SK-N-SH (cell line): ENCODE data around the gene LEKR1. TPM values are rescaled to one million over a fixed set of nuclear protein-coding genes. Genes with fewer than 3 reads are reported as not detected.

ENCODE experiments used
- CTCF ChIA-PET: fragments of 300-600, 350-600 bp; formaldehyde crosslinking; extraction: SDS; loops from one replicate; lab custom pipeline; 2021; lab: Yijun Ruan, JAX
- POLR2A ChIA-PET: fragments of 350-600 bp; sonication (Branson Sonifier 250); formaldehyde crosslinking; extraction: SDS; loops from one replicate; lab custom pipeline; 2020; ENCODE audit warnings: antibody characterized with exemption, inconsistent platforms; lab: Yijun Ruan, JAX
- DNase-seq: peaks from one replicate; pipeline ENCODE4 v3.0.0; 2012
- H2AFZ ChIP-seq: fragments of 200-600 bp; sonication (generic); 2 replicates; pipeline ENCODE4 v1.8.1; 2016; ENCODE audit warnings: antibody characterized with exemption, mild to moderate bottlenecking, low read depth
- H3F3A ChIP-seq: fragments of 200-600 bp; sonication (generic); replicated peaks from 2 replicates; pipeline ENCODE3; 2016; ENCODE audit warnings: antibody characterized with exemption, mild to moderate bottlenecking; ENCODE audit not compliant: insufficient read depth
- H3K27ac ChIP-seq, 2 experiments: fragments of 200-500 bp in 1 of 2; fragments of 200-600 bp in 1 of 2; sonication (Bioruptor generic) in 1 of 2; sonication (generic), shearing (Covaris generic) in 1 of 2; 2 replicates each; pipeline versions ENCODE4 v1.5.1 to v1.6.1; 2014 to 2016; ENCODE audit warnings: low read depth in 2 of 2, inconsistent platforms in 1 of 2, low read length in 1 of 2, mild to moderate bottlenecking in 1 of 2, mixed read lengths in 1 of 2
- H3K27me3 ChIP-seq: fragments of 200-600 bp; sonication (generic), shearing (Covaris generic); 2 replicates; pipeline ENCODE4 v1.6.1; 2016; ENCODE audit warnings: mixed run types; ENCODE audit not compliant: insufficient read depth
- H3K36me3 ChIP-seq, 2 experiments: fragments of 200-500 bp in 1 of 2; fragments of 200-600 bp in 1 of 2; sonication (Bioruptor generic) in 1 of 2; sonication (generic) in 1 of 2; replicated peaks in 1 of 2; 2 replicates each; pipeline versions ENCODE3 to v1.5.1; 2014 to 2016; ENCODE audit warnings: low read length in 1 of 2, mild to moderate bottlenecking in 1 of 2; ENCODE audit not compliant: insufficient read depth in 2 of 2, control insufficient read depth in 1 of 2
- H3K4me1 ChIP-seq, 2 experiments: fragments of 200-500 bp in 1 of 2; fragments of 200-600 bp in 1 of 2; sonication (Bioruptor generic) in 1 of 2; sonication (generic), shearing (Covaris generic) in 1 of 2; 2 replicates each; pipeline versions ENCODE4 v1.5.1 to v1.6.1; 2014 to 2016; ENCODE audit warnings: low read depth in 1 of 2, low read length in 1 of 2, mixed run types in 1 of 2; ENCODE audit not compliant: insufficient read depth in 2 of 2, control insufficient read depth in 1 of 2
- H3K4me2 ChIP-seq: fragments of 200-600 bp; sonication (generic), shearing (Covaris generic); 2 replicates; pipeline ENCODE4 v1.6.1; 2017; ENCODE audit warnings: mixed run types
- H3K4me3 ChIP-seq, 2 experiments: fragments of 200-500 bp in 1 of 2; fragments of 200-600 bp in 1 of 2; sonication (Bioruptor generic) in 1 of 2; sonication (generic), shearing (Covaris generic) in 1 of 2; 2 replicates each; pipeline versions ENCODE4 v1.5.1 to v1.8.1; 2014 to 2016; ENCODE audit warnings: low read depth in 2 of 2, inconsistent platforms in 1 of 2, low read length in 1 of 2, mild to moderate bottlenecking in 1 of 2, mixed read lengths in 1 of 2, moderate library complexity in 1 of 2
- H3K79me2 ChIP-seq: fragments of 200-600 bp; sonication (generic); 2 replicates; pipeline ENCODE4 v1.8.1; 2017; ENCODE audit warnings: mild to moderate bottlenecking; ENCODE audit not compliant: insufficient read depth
- H3K9ac ChIP-seq: fragments of 200-600 bp; sonication (generic); 2 replicates; pipeline ENCODE4 v1.6.1; 2017; ENCODE audit warnings: mixed run types
- H3K9me2 ChIP-seq: fragments of 200-600 bp; sonication (generic); 2 replicates; pipeline ENCODE4 v1.6.1; 2017; ENCODE audit warnings: mixed run types
- H3K9me3 ChIP-seq: fragments of 200-600 bp; sonication (generic); 2 replicates; pipeline ENCODE4 v1.6.1; 2017; ENCODE audit warnings: mixed run types, mild to moderate bottlenecking, moderate library complexity
- H4K20me1 ChIP-seq: fragments of 200-600 bp; sonication (generic); 2 replicates; pipeline ENCODE4 v1.6.1; 2017; ENCODE audit warnings: mild to moderate bottlenecking, mixed run types; ENCODE audit not compliant: insufficient read depth
- ELF1 ChIP-seq: IDR thresholded peaks from 2 replicates; pipeline ENCODE4 v1.4.0; 2012
- FOSL2 ChIP-seq: IDR thresholded peaks from 2 replicates; pipeline ENCODE4 v1.4.0; 2012; ENCODE audit warnings: low read depth, mild to moderate bottlenecking, moderate library complexity, borderline replicate concordance
- FOXM1 ChIP-seq: IDR thresholded peaks from 2 replicates; pipeline ENCODE4 v1.4.0; 2012; ENCODE audit warnings: low read depth, mild to moderate bottlenecking
- GABPA ChIP-seq: IDR thresholded peaks from 2 replicates; pipeline ENCODE4 v1.4.0; 2012; ENCODE audit warnings: low read depth, mild to moderate bottlenecking
- GATA2 ChIP-seq: sonication (generic); formaldehyde crosslinking; IDR thresholded peaks from 2 replicates; pipeline ENCODE4 v1.5.0; 2020; ENCODE audit warnings: mild to moderate bottlenecking, missing genetic modification reagents
- MEF2A ChIP-seq: IDR thresholded peaks from 2 replicates; pipeline ENCODE4 v1.4.0; 2012; ENCODE audit warnings: low read depth, borderline replicate concordance
- NFIC ChIP-seq: IDR thresholded peaks from 2 replicates; pipeline ENCODE4 v1.4.0; 2012; ENCODE audit warnings: borderline replicate concordance
- NRF1 ChIP-seq: IDR thresholded peaks from 2 replicates; pipeline ENCODE4 v1.6.1; 2012; ENCODE audit warnings: low read depth, mild to moderate bottlenecking, low read length
- POLR2AphosphoS5 ChIP-seq: IDR thresholded peaks from 2 replicates; pipeline ENCODE4 v1.6.1; 2012; ENCODE audit warnings: low read depth, low read length
- RCOR1 ChIP-seq: fragments of 150-350 bp; IDR thresholded peaks from 2 replicates; pipeline ENCODE4 v1.6.1; 2017; ENCODE audit warnings: antibody characterized with exemption, low read length
- RFX5 ChIP-seq: IDR thresholded peaks from 2 replicates; pipeline ENCODE4 v1.6.1; 2012; ENCODE audit warnings: mild to moderate bottlenecking, improper control_type of control experiment, low read length
- RXRA ChIP-seq: IDR thresholded peaks from 2 replicates; pipeline ENCODE4 v1.4.0; 2012; ENCODE audit warnings: low read depth, mild to moderate bottlenecking, borderline replicate concordance
- SIN3A ChIP-seq: IDR thresholded peaks from 2 replicates; pipeline ENCODE4 v1.6.1; 2012; ENCODE audit warnings: low read depth, mild to moderate bottlenecking, low read length, moderate library complexity, borderline replicate concordance
- SMC3 ChIP-seq: IDR thresholded peaks from 2 replicates; pipeline ENCODE4 v1.6.1; 2012; ENCODE audit warnings: low read depth, low read length, improper control_type of control experiment
- TAF1 ChIP-seq: IDR thresholded peaks from 2 replicates; pipeline ENCODE4 v1.6.1; 2012; ENCODE audit warnings: low read depth, mild to moderate bottlenecking, low read length, moderate library complexity, borderline replicate concordance
- USF2 ChIP-seq: fragments of 150-350 bp; IDR thresholded peaks from 2 replicates; pipeline ENCODE4 v1.6.1; 2017; ENCODE audit warnings: antibody characterized with exemption, low read length, low read depth, borderline replicate concordance
- YY1 ChIP-seq: IDR thresholded peaks from 2 replicates; pipeline ENCODE4 v1.4.0; 2012; ENCODE audit warnings: low read depth, mild to moderate bottlenecking
- ZBTB33 ChIP-seq: IDR thresholded peaks from 2 replicates; pipeline ENCODE4 v1.4.0; 2012; ENCODE audit warnings: low read depth, borderline replicate concordance
- WGBS: methylation state at CpG from one replicate; pipeline ENCODE4 v1.1.6; 2017; ENCODE audit warnings: low lambda C conversion rate; 5-methylcytosine and 5-hydroxymethylcytosine counted together
- polyA plus RNA-seq, 3 experiments: library from polyadenylated mRNA; depleted of rRNA; stranded (reverse); fragments of >200 nt; gene quantifications; 2 replicates each; pipeline ENCODE4 v1.2.3, GENCODE V29; 2012
- TF ChIP-seq, protein P1 (sequence below): IDR thresholded peaks from 2 replicates; pipeline ENCODE4 v1.4.0; 2012; ENCODE audit warnings: low read depth, borderline replicate concordance
- TF ChIP-seq, protein P2 (sequence below): IDR thresholded peaks from 2 replicates; pipeline ENCODE4; 2012
- TF ChIP-seq, protein P3 (sequence below): IDR thresholded peaks from 2 replicates; pipeline ENCODE4 v1.4.0; 2012; ENCODE audit warnings: low read depth
- TF ChIP-seq, protein P4 (sequence below): fragments of 200-600 bp; sonication (generic); IDR thresholded peaks from 2 replicates; pipeline ENCODE4 v1.6.1; 2017; ENCODE audit warnings: antibody characterized with exemption, mild to moderate bottlenecking, moderate library complexity

LEKR1 gene
- polyA plus RNA-seq, 1 of the 3 experiments (the other 2 are of a cell fraction) = 0.30 TPM

DNA sequence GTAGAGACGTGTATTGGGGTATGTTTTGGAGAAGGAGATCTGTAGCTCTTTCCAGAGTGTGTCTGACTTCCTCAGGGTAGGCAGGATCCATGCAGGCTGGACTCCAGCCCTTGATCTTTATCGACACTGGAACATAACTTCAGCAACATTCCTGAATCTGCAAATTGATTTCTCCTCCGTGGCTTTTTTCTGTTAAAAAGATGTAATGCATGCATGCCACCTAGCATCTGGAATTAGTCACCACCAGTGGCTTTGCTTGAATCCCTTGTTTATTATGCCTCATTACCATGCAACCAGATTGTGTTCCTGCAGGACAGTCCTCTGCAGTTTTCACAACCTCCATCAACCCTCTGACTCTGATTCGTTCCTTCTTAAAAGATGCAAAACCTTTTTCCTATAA lies 247.7 kb downstream of the LEKR1 start (continued):
- TF ChIP-seq ZBTB33 (no peak), ELF1 (no peak), FOXM1 (no peak), GATA2 (CRISPR knock-in tag) (peak; percentile 62; the same call in 1 of the 2 replicates), RXRA (no peak), RFX5 (no peak), FOSL2 (no peak), NRF1 (no peak), POLR2AphosphoS5 (no peak), GABPA (no peak)
- TF ChIP-seq, protein P1, sequence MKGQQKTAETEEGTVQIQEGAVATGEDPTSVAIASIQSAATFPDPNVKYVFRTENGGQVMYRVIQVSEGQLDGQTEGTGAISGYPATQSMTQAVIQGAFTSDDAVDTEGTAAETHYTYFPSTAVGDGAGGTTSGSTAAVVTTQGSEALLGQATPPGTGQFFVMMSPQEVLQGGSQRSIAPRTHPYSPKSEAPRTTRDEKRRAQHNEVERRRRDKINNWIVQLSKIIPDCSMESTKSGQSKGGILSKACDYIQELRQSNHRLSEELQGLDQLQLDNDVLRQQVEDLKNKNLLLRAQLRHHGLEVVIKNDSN = no peak
- TF ChIP-seq, protein P2, sequence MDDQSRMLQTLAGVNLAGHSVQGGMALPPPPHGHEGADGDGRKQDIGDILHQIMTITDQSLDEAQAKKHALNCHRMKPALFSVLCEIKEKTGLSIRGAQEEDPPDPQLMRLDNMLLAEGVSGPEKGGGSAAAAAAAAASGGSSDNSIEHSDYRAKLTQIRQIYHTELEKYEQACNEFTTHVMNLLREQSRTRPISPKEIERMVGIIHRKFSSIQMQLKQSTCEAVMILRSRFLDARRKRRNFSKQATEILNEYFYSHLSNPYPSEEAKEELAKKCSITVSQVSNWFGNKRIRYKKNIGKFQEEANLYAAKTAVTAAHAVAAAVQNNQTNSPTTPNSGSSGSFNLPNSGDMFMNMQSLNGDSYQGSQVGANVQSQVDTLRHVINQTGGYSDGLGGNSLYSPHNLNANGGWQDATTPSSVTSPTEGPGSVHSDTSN = no peak
- TF ChIP-seq, protein P3, sequence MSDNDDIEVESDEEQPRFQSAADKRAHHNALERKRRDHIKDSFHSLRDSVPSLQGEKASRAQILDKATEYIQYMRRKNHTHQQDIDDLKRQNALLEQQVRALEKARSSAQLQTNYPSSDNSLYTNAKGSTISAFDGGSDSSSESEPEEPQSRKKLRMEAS = no peak

DNA sequence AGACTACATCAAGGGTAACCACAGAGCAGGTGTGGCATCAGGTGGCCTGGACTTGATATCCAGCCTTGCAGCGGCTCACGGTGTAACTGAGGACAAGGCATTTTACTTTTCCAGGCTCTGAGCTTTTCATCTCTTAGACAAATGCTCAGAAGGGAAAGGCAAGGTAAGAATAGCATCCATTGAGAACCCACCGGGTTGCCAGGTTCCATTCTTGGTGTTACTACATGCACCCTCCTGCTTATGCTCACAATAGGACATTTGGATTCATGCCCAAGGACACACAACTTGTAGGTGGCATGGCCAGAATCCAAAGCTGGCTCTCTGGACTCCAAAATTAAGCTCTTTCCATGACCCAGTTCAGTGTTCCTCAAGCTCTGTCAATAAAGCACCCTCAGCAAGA lies 248.3 kb downstream of the LEKR1 start:
- Histone ChIP-seq H3K27me3 (no peaks in the 10 kb centered on the region), H3K4me2 (no peak overlapping the region), H4K20me1 (no peaks in the 10 kb centered on the region), H3K79me2 (no peaks in the 10 kb centered on the region), H3K4me3 (no peak overlapping the region), H3K9me2 (no peaks in the 10 kb centered on the region), H3K9me3 (no peaks in the 10 kb centered on the region), H3K27ac (no peak overlapping the region), H3K4me1 (peaks cover 16 to 21% of the 10 kb centered on the region in 2 experiments; a peak in 2 of 4 replicates), H2AFZ (no peak overlapping the region), H3K9ac (no peak overlapping the region), H3F3A (peaks cover 6% of the 10 kb centered on the region), H3K36me3 (no peaks in the 10 kb centered on the region)
- DNase-seq = no peak
- POLR2A ChIA-PET = no interaction called here
- CTCF ChIA-PET = interaction anchor here (0.5 to 2.2 kb wide), 3 partner anchors 64 to 401 kb away, joined by 3 to 5 read pairs (median 3); no protein-coding TSS in a partner anchor
- 98% methylated on average over 3 of the region's 3 CpGs for WGBS
- TF ChIP-seq, protein P4, sequence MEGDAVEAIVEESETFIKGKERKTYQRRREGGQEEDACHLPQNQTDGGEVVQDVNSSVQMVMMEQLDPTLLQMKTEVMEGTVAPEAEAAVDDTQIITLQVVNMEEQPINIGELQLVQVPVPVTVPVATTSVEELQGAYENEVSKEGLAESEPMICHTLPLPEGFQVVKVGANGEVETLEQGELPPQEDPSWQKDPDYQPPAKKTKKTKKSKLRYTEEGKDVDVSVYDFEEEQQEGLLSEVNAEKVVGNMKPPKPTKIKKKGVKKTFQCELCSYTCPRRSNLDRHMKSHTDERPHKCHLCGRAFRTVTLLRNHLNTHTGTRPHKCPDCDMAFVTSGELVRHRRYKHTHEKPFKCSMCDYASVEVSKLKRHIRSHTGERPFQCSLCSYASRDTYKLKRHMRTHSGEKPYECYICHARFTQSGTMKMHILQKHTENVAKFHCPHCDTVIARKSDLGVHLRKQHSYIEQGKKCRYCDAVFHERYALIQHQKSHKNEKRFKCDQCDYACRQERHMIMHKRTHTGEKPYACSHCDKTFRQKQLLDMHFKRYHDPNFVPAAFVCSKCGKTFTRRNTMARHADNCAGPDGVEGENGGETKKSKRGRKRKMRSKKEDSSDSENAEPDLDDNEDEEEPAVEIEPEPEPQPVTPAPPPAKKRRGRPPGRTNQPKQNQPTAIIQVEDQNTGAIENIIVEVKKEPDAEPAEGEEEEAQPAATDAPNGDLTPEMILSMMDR = no peak
- TF ChIP-seq TAF1 (no peak), GATA2 (CRISPR knock-in tag) (no peak), RFX5 (no peak), SIN3A (no peak), NFIC (no peak), MEF2A (no peak), SMC3 (no peak), ELF1 (no peak), RCOR1 (no peak), USF2 (no peak), ZBTB33 (no peak), FOXM1 (no peak), YY1 (no peak)
- TF ChIP-seq, protein P3 = no peak
